ENCODE results near the gene OLFML3.

DNA sequence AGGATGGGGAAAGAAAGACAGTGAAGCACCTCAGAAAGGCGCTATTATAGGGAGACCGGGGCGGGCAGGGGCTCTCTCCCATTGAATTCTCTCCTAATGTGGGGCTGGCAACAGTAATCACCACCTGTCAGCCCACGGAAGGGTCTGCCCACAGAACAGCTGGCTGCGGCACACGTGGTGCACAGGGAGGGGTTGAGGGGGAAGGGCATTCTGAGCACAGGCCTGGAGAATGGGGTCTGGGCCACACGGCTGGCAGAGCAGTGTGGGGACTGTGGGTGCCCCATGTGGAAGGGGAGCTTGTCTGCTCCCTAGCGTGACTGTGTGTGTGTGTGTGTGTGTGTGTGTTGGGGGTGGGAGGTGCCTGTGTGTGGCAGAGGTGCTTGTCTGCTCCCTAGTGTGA, 4.1 kb downstream of the OLFML3 start:
- TF ChIP-seq EZH2 (IDR thresholded peaks at IDR 0.05; ENCODE audit: low read depth, low read length, severe bottlenecking) (no peak), ASH2L (IDR thresholded peaks at IDR 0.05; ENCODE audit: low read length) (no peak), EP300 (IDR thresholded peaks at IDR 0.05; ENCODE audit: borderline replicate concordance in 1 of 2, low read depth in 2 of 2, low read length in 2 of 2) (no peak), SRF (IDR thresholded peaks at IDR 0.05; ENCODE audit: low read depth, low read length) (no peak), CHD1 (IDR thresholded peaks at IDR 0.05; ENCODE audit: low read depth, low read length) (no peak), POLR2A (IDR thresholded peaks at IDR 0.05; ENCODE audit: control extremely low read depth in 1 of 2, low read depth in 2 of 2, low read length in 2 of 2) (no peak), RNF2 (IDR thresholded peaks at IDR 0.05; ENCODE audit: borderline replicate concordance, low read depth, low read length, missing control alignments, poor library complexity, severe bottlenecking) (no peak)
- TF ChIP-seq, protein P1, sequence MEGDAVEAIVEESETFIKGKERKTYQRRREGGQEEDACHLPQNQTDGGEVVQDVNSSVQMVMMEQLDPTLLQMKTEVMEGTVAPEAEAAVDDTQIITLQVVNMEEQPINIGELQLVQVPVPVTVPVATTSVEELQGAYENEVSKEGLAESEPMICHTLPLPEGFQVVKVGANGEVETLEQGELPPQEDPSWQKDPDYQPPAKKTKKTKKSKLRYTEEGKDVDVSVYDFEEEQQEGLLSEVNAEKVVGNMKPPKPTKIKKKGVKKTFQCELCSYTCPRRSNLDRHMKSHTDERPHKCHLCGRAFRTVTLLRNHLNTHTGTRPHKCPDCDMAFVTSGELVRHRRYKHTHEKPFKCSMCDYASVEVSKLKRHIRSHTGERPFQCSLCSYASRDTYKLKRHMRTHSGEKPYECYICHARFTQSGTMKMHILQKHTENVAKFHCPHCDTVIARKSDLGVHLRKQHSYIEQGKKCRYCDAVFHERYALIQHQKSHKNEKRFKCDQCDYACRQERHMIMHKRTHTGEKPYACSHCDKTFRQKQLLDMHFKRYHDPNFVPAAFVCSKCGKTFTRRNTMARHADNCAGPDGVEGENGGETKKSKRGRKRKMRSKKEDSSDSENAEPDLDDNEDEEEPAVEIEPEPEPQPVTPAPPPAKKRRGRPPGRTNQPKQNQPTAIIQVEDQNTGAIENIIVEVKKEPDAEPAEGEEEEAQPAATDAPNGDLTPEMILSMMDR (IDR thresholded peaks at IDR 0.05; ENCODE audit: control extremely low read depth in 1 of 3, insufficient read depth in 1 of 3, low read depth in 1 of 3, low read length in 3 of 3), result no peak

All from H1 (cell line).